HEK293T (cell line): ENCODE results near the gene LYSET.
"Not testable (repeated sequence)": the region's sequence is repeated elsewhere in the genome, so short reads cannot be mapped to it uniquely, and the experiment has no call there.

Experiments used
- CTCF ChIA-PET: fragments of 350-600 bp; formaldehyde crosslinking; extraction: SDS; loops from one replicate; lab custom pipeline; 2021; ENCODE audit warnings: antibody characterized with exemption, inconsistent platforms; lab: Yijun Ruan, JAX
- POLR2A ChIA-PET: fragments of 350-600 bp; formaldehyde crosslinking; extraction: SDS; loops from one replicate; lab custom pipeline; 2020; ENCODE audit warnings: antibody characterized with exemption, inconsistent platforms; lab: Yijun Ruan, JAX
- DNase-seq: peaks from one replicate; pipeline ENCODE4 v3.0.0; 2012; ENCODE audit warnings: mixed read lengths; ENCODE audit errors: extremely low spot score
- ARNT ChIP-seq: fragments of 450-650 bp; IDR thresholded peaks from 2 replicates; pipeline ENCODE4 v1.6.1; 2017; ENCODE audit warnings: mild to moderate bottlenecking
- BHLHE40 ChIP-seq: fragments of 450-650 bp; IDR thresholded peaks from 2 replicates; pipeline ENCODE4 v1.6.1; 2016; ENCODE audit warnings: mild to moderate bottlenecking, moderate library complexity, borderline replicate concordance
- CTBP1 ChIP-seq: fragments of 450-650 bp; IDR thresholded peaks from 2 replicates; pipeline ENCODE4 v1.6.1; 2016; ENCODE audit warnings: borderline replicate concordance
- ELF4 ChIP-seq: fragments of 450-650 bp; IDR thresholded peaks from 2 replicates; pipeline ENCODE4 v1.6.1; 2017; ENCODE audit warnings: antibody characterized with exemption
- FOXA1 ChIP-seq: fragments of 450-650 bp; IDR thresholded peaks from 2 replicates; pipeline ENCODE4 v1.6.1; 2016; ENCODE audit warnings: mild to moderate bottlenecking
- FOXK2 ChIP-seq: fragments of 450-650 bp; IDR thresholded peaks from 2 replicates; pipeline ENCODE4 v1.6.1; 2016; ENCODE audit warnings: mild to moderate bottlenecking
- FOXM1 ChIP-seq: fragments of 450-650 bp; IDR thresholded peaks from 2 replicates; pipeline ENCODE4 v1.6.1; 2017; ENCODE audit warnings: mild to moderate bottlenecking, borderline replicate concordance
- HDGF ChIP-seq: fragments of 450-650 bp; IDR thresholded peaks from 2 replicates; pipeline ENCODE4 v1.6.1; 2017; ENCODE audit warnings: antibody characterized with exemption, borderline replicate concordance
- L3MBTL2 ChIP-seq: fragments of 450-650 bp; conservative IDR thresholded peaks from 2 replicates; pipeline ENCODE4 v1.6.1; 2016; ENCODE audit warnings: mild to moderate bottlenecking
- LEF1 ChIP-seq: fragments of 450-650 bp; IDR thresholded peaks from 2 replicates; pipeline ENCODE4 v1.6.1; 2017; ENCODE audit warnings: mild to moderate bottlenecking, borderline replicate concordance
- NFRKB ChIP-seq: fragments of 450-650 bp; IDR thresholded peaks from 2 replicates; pipeline ENCODE4 v1.6.1; 2016; ENCODE audit warnings: mild to moderate bottlenecking, moderate library complexity
- SP1 ChIP-seq: fragments of 450-650 bp; IDR thresholded peaks from 2 replicates; pipeline ENCODE4 v1.6.1; 2017
- SUZ12 ChIP-seq: fragments of 450-650 bp; IDR thresholded peaks from 2 replicates; pipeline ENCODE4 v1.6.1; 2016; ENCODE audit warnings: mild to moderate bottlenecking
- TARDBP ChIP-seq: fragments of 450-650 bp; IDR thresholded peaks from 2 replicates; pipeline ENCODE4 v1.6.1; 2016
- ZNF384 ChIP-seq: fragments of 450-650 bp; IDR thresholded peaks from 2 replicates; pipeline ENCODE4 v1.6.1; 2016
- TF ChIP-seq, protein P1 (sequence below): fragments of 450-650 bp; IDR thresholded peaks from 2 replicates; pipeline ENCODE4 v1.6.1; 2016

LYSET gene

GRCh38 chr14:93156693-93157369 is 28.3 kb upstream of the LYSET start:
- TF ChIP-seq SP1: no peak
- TF ChIP-seq ELF4: no peak
- TF ChIP-seq ZNF384: no peak
- no peak for TF ChIP-seq CTBP1
- TF ChIP-seq BHLHE40: no peak
- no peak for TF ChIP-seq FOXK2
- TF ChIP-seq, protein P1, sequence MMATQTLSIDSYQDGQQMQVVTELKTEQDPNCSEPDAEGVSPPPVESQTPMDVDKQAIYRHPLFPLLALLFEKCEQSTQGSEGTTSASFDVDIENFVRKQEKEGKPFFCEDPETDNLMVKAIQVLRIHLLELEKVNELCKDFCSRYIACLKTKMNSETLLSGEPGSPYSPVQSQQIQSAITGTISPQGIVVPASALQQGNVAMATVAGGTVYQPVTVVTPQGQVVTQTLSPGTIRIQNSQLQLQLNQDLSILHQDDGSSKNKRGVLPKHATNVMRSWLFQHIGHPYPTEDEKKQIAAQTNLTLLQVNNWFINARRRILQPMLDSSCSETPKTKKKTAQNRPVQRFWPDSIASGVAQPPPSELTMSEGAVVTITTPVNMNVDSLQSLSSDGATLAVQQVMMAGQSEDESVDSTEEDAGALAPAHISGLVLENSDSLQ: no peak
- no peak for TF ChIP-seq NFRKB
- no peak for TF ChIP-seq L3MBTL2
- no peak for TF ChIP-seq HDGF
- ChIA-PET POLR2A (no interaction called here), CTCF (interaction anchor here (0.6 to 1.1 kb wide), 2 partner anchors 17 to 44 kb away, joined by 3 to 4 read pairs; no protein-coding TSS in a partner anchor)
- no peak for DNase-seq

DNA sequence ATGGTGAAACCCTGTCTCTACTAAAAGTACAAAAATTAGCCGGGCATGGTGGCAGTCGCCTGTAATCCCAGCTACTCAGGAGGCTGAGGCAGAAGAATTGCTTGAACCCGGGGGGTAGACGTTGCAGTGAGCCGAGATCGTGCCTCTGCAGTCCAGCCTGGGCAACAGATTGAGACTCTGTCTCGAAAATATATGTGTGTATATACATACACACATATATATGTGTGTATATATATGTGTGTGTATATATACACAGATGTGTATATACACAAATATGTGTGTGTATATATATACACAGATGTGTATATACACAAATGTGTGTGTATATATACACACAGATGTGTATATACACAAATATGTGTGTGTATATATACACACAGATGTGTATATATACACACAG is 26.8 kb upstream of the LYSET start:
- DNase-seq, CTCF ChIA-PET, POLR2A ChIA-PET: not testable (repeated sequence)

- TF ChIP-seq ZNF384: 0 out of 2 replicates have a peak, but pooled peaks have one; percentile 26
- DNase-seq, POLR2A ChIA-PET: not testable (repeated sequence)
- CTCF ChIA-PET: interaction anchor here (0.6 to 1.4 kb wide), 3 partner anchors 15 to 131 kb away, joined by 3 to 4 read pairs (median 4); no protein-coding TSS in a partner anchor
These were observed 25.3 kb upstream of the LYSET start for GRCh38 chr14:93159625-93160352.

DNA sequence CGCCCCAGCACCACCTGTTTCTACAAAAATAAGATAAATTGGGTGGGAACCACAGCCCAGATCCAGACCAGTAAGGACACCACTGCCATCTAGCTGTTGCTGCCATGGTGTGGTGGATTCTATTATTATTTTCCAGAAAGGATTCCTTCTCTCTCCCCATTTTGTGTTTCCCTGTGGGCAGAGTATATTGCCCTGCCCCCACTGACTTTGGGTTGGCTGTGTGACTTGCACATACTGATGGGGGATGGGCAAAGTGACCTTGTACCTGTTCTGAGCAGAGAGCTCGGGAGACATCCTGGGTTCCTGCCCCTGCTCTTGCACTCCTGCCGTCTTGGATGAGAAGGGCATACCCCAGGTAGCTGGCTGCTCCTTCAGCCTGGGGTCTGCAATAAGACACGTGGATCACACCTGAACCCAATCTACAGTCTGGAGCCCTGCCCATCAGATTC is 24.7 kb upstream of the LYSET start:
- TF ChIP-seq ELF4 (no peak), CTBP1 (no peak), NFRKB (no peak), ARNT (no peak), HDGF (no peak), FOXA1 (no peak), SP1 (no peak), ZNF384 (no peak), TARDBP (no peak), SUZ12 (no peak), BHLHE40 (no peak)
- ChIA-PET CTCF (interaction anchor here (0.6 to 1.4 kb wide), 4 partner anchors 10 to 131 kb away, joined by 3 to 4 read pairs (median 4); no protein-coding TSS in a partner anchor), POLR2A (no interaction called here)
- peak; percentile 52 for DNase-seq

GRCh38 chr14:93161411-93161940 is 23.6 kb upstream of the LYSET start:
- ChIA-PET CTCF (no interaction called here), POLR2A (no interaction called here)
- no peak for DNase-seq
- no peak for TF ChIP-seq FOXM1
- TF ChIP-seq L3MBTL2: no peak
- TF ChIP-seq CTBP1: no peak
- no peak for TF ChIP-seq ZNF384

GRCh38 chr14:93163564-93163963 is 21.6 kb upstream of the LYSET start:
- no peak for DNase-seq
- POLR2A ChIA-PET: interaction anchor here (1.3 kb wide), 1 partner anchor 49 kb away, joined by 3 read pairs; no protein-coding TSS in a partner anchor
- CTCF ChIA-PET: interaction anchor here (0.6 to 1.4 kb wide), 3 partner anchors 21 to 50 kb away, joined by 3 to 4 read pairs (median 3); no protein-coding TSS in a partner anchor
- TF ChIP-seq SP1: no peak
- no peak for TF ChIP-seq FOXA1
- no peak for TF ChIP-seq BHLHE40
- TF ChIP-seq CTBP1: no peak
- no peak for TF ChIP-seq ARNT
- TF ChIP-seq FOXM1: no peak
- no peak for TF ChIP-seq ZNF384
- TF ChIP-seq, protein P1: no peak
- no peak for TF ChIP-seq NFRKB
- TF ChIP-seq LEF1: no peak
- TF ChIP-seq TARDBP: no peak
- TF ChIP-seq ELF4: no peak
- no peak for TF ChIP-seq SUZ12
- no peak for TF ChIP-seq HDGF
- no peak for TF ChIP-seq FOXK2
- TF ChIP-seq L3MBTL2: no peak
